PFSK-1 (cell line): ENCODE results near the gene HIVEP2.

ENCODE experiments used
- POLR2AphosphoS5 ChIP-seq: IDR thresholded peaks from 2 replicates; pipeline ENCODE4 v1.6.1; 2012; ENCODE audit warnings: low read depth, mild to moderate bottlenecking, control low read depth, low read length, moderate library complexity
- SIN3A ChIP-seq: IDR thresholded peaks from 2 replicates; pipeline ENCODE4 v1.6.1; 2012; ENCODE audit warnings: mild to moderate bottlenecking, low read length, moderate library complexity, borderline replicate concordance; ENCODE audit not compliant: insufficient read depth
- TAF1 ChIP-seq: IDR thresholded peaks from 2 replicates; pipeline ENCODE4 v1.6.1; 2012; ENCODE audit warnings: low read length, control low read depth, borderline replicate concordance; ENCODE audit not compliant: insufficient read depth

- TF ChIP-seq POLR2AphosphoS5: no peak
- TF ChIP-seq SIN3A: no peak
- TF ChIP-seq TAF1: no peak
Measured at GRCh38 chr6:142934599-142934998, 10.4 kb downstream of the HIVEP2 start.
